ENCODE measurements around the gene CD80. TPM values are rescaled to one million over a fixed set of nuclear protein-coding genes. Genes with fewer than 3 reads are reported as not detected.

The CD80 gene
- total RNA-seq, 1 donor from 2014 or later, result 7.9 TPM

- Histone ChIP-seq H3K36me3 (peaks cover 4% of the 10 kb centered on the region), H3K9me3 (no peaks in the 10 kb centered on the region), H3K4me1 (no peaks in the 10 kb centered on the region), H3K27ac (no peak overlapping the region), H3K27me3 (no peaks in the 10 kb centered on the region), H3K4me3 (no peak overlapping the region)
- ATAC-seq, result no peak
- intact Hi-C loops (cut with DNase I), result no loop called here
- no peak for DNase-seq
- TF ChIP-seq CTCF (IDR thresholded peaks at IDR 0.05), result no peak
Observed at GRCh38 chr3:119543147-119543546, 16.3 kb downstream of the CD80 start.

GRCh38 chr3:119542168-119542767 is 17.1 kb downstream of the CD80 start:
- DNase-seq (no peak), ATAC-seq (no peak)
- H3K4me1 ChIP-seq, result no peaks in the 10 kb centered on the region
- H3K27ac ChIP-seq, result no peak overlapping the region
- no peak overlapping the region for H3K4me3 ChIP-seq
- TF ChIP-seq CTCF (IDR thresholded peaks at IDR 0.05), result no peak
- intact Hi-C loops (cut with DNase I), result no loop called here
- H3K9me3 ChIP-seq, result no peaks in the 10 kb centered on the region
- H3K36me3 ChIP-seq, result peaks cover 4% of the 10 kb centered on the region
- no peaks in the 10 kb centered on the region for H3K27me3 ChIP-seq

GRCh38 chr3:119541547-119541946 is 17.9 kb downstream of the CD80 start:
- ATAC-seq, result no peak

DNA sequence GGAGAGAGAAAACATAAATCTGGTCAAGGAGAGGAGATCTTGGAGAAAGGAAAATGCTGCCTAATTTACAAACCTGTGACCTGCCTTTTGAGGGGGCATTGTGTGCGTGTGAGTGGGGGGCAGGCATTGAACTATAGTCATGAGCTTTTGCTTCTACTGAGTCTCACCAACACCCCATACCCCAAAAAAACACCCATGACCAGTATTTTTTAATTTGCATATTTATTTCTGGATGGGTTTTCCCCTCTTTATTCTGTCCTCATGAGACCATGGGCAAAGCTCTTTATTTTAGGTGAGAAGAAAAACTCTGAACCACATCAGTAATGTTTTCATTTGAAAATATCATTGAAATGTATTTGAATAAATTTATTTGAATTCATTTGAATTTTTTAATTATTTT is 20.6 kb downstream of the CD80 start:
- H3K4me1 ChIP-seq, result peaks cover 2% of the 10 kb centered on the region
- TF ChIP-seq CTCF (IDR thresholded peaks at IDR 0.05), result no peak
- DNase-seq (no peak), ATAC-seq (no peak)
- no peak overlapping the region for H3K27ac ChIP-seq
- H3K9me3 ChIP-seq, result no peaks in the 10 kb centered on the region
- intact Hi-C loops (cut with DNase I), result no loop called here
- H3K27me3 ChIP-seq, result no peaks in the 10 kb centered on the region
- H3K4me3 ChIP-seq, result no peak overlapping the region
- H3K36me3 ChIP-seq, result no peaks in the 10 kb centered on the region

More at GRCh38 chr3:119541547-119541946, 17.9 kb downstream of the CD80 start:
- no peak overlapping the region for H3K4me3 ChIP-seq
- H3K9me3 ChIP-seq, result no peaks in the 10 kb centered on the region
- H3K27me3 ChIP-seq, result no peaks in the 10 kb centered on the region
- peaks cover 4% of the 10 kb centered on the region for H3K36me3 ChIP-seq
- H3K27ac ChIP-seq, result no peak overlapping the region
- intact Hi-C loops (cut with DNase I), result no loop called here
- no peaks in the 10 kb centered on the region for H3K4me1 ChIP-seq
- no peak for DNase-seq
- no peak for TF ChIP-seq CTCF (IDR thresholded peaks at IDR 0.05)

GRCh38 chr3:119536757-119537156 is 22.7 kb downstream of the CD80 start:
- intact Hi-C loops (cut with DNase I), result no loop called here
- no peaks in the 10 kb centered on the region for H3K27me3 ChIP-seq
- no peak overlapping the region for H3K27ac ChIP-seq
- H3K4me1 ChIP-seq, result peaks cover 2% of the 10 kb centered on the region
- DNase-seq (no peak), ATAC-seq (no peak)
- no peak for TF ChIP-seq CTCF (IDR thresholded peaks at IDR 0.05)
- no peaks in the 10 kb centered on the region for H3K9me3 ChIP-seq
- H3K36me3 ChIP-seq, result no peaks in the 10 kb centered on the region
- no peak overlapping the region for H3K4me3 ChIP-seq

- Histone ChIP-seq H3K36me3 (no peaks in the 10 kb centered on the region), H3K4me3 (no peak overlapping the region), H3K4me1 (peaks cover 2% of the 10 kb centered on the region), H3K9me3 (no peaks in the 10 kb centered on the region), H3K27me3 (no peaks in the 10 kb centered on the region), H3K27ac (no peak overlapping the region)
- TF ChIP-seq CTCF (IDR thresholded peaks at IDR 0.05), result no peak
- intact Hi-C loops (cut with DNase I), result no loop called here
- no peak for DNase-seq
- ATAC-seq, result no peak
Observed at GRCh38 chr3:119534296-119534695, 25.1 kb downstream of the CD80 start.
